Measurements from ENCODE around the gene HORMAD2. TPM values are rescaled to one million over a fixed set of nuclear protein-coding genes. Genes with fewer than 3 reads are reported as not detected.

The HORMAD2 gene
- total RNA-seq, 1 donor from 2014 or later: not detected

Other genes starting within 250 kb of the HORMAD2 start
- gene ASCC2, start 242.2 kb upstream of the HORMAD2 start, total RNA-seq: 15.7 TPM
- gene MTMR3, start 197.3 kb upstream of the HORMAD2 start, total RNA-seq: 38.6 TPM
- 0.52 TPM for gene LIF, start 166.3 kb downstream of the HORMAD2 start, total RNA-seq
- 0.52 TPM for gene OSM, start 186.4 kb downstream of the HORMAD2 start, total RNA-seq
- gene CASTOR1, start 209.0 kb downstream of the HORMAD2 start, total RNA-seq: 2.6 TPM
- gene TBC1D10A, start 246.5 kb downstream of the HORMAD2 start, total RNA-seq: 7.3 TPM

Data from skeletal muscle tissue (tissue), 1 donor.